GM12892 (cell line): ENCODE results near the gene ANKRD33.

Source experiments
- DNase-seq: peaks from one replicate; pipeline ENCODE4 v3.0.0; 2011; ENCODE audit not compliant: insufficient read length
- FAIRE-seq: peaks from 2 replicates; lab custom pipeline; 2011; peaks lifted over from hg19 to GRCh38; lab: Jason Lieb, UNC
- POLR2A ChIP-seq: IDR thresholded peaks from 2 replicates; pipeline ENCODE4 v1.6.1; 2011; ENCODE audit warnings: low read depth, low read length, control low read depth
- POLR2AphosphoS5 ChIP-seq: IDR thresholded peaks from 2 replicates; pipeline ENCODE4 v1.6.1; 2011; ENCODE audit warnings: low read depth, low read length, control low read depth
- TAF1 ChIP-seq: IDR thresholded peaks from 2 replicates; pipeline ENCODE4 v1.6.1; 2011; ENCODE audit warnings: low read depth, mild to moderate bottlenecking, control low read depth, low read length, borderline replicate concordance

The ANKRD33 gene

DNA sequence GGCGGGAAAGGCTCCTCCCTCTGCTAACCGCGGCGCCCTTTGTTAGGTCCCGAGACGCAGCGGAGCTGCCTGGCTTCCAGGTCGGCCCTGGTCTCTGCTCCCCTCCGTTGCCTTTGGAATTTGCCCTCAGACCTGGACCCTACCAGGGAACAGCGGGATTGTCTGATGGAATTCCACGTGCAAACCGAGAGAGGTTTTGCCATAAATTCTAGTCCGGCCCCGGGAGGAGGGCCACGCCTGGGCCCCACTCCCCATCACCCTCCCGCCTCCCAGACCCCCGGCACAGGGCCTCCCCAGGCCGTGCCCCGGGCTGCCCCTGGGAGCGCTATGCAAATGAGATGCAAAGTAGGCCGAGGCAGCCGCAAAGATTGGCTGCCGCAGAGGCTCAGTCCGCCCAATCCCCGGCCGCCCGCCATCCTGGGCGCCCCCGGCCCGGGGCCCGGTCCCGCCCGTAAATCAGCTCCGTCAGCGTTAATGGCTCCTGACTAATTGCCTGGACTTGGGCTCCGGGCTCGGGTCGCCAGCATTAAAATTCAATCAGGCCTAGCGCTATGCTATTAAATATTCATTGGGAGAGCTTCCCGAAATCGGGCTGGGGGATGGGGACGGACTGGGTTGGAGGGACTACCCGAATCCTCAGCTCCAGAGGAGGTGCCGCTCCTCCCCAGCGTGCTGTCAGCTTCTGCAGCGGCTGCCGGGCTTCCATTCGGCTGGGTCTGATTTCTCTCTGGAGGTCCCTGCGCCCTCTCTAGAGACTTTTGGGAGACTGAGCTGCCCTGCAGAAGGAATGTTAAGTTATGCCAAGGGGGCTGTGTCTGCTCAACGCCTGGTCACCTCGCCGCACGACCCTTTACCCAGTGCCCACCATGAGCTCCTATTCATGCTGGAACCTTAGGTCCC lies 23.7 kb upstream of the ANKRD33 start:
- FAIRE-seq (no peak), DNase-seq (no peak)
- TF ChIP-seq TAF1 = no peak
- no peak for TF ChIP-seq POLR2AphosphoS5
- no peak for TF ChIP-seq POLR2A

GRCh38 chr12:51864833-51865670 lies 22.9 kb upstream of the ANKRD33 start:
- FAIRE-seq = no peak
- TF ChIP-seq POLR2AphosphoS5 = no peak
- TF ChIP-seq TAF1 = no peak
- TF ChIP-seq POLR2A = no peak
- no peak for DNase-seq

- no peak for TF ChIP-seq POLR2A
- no peak for TF ChIP-seq TAF1
- no peak for TF ChIP-seq POLR2AphosphoS5
- DNase-seq (no peak), FAIRE-seq (no peak)
Observed at GRCh38 chr12:51865757-51866270, 22.1 kb upstream of the ANKRD33 start.

DNA sequence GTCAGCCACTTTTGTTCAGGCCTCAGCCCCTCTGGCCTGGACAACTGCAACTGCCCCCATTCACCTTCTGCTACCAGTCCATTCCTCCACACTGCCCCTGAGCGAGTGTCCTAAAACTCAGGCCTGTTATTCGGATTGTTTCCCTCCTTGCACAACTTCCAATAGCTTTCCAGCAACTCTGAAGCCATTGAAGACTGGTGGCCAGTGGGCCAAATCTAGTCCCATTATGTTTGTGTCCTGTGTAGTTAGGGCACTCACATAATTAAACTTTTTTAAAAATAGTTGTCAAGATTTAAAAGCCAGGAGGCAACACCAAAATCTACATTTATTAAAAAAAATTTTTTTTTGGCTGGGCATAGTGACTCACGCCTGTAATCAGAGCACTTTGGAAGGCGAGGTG lies 21.6 kb upstream of the ANKRD33 start:
- no peak for TF ChIP-seq POLR2A
- no peak for TF ChIP-seq POLR2AphosphoS5
- no peak for TF ChIP-seq TAF1
- FAIRE-seq (no peak), DNase-seq (no peak)

DNA sequence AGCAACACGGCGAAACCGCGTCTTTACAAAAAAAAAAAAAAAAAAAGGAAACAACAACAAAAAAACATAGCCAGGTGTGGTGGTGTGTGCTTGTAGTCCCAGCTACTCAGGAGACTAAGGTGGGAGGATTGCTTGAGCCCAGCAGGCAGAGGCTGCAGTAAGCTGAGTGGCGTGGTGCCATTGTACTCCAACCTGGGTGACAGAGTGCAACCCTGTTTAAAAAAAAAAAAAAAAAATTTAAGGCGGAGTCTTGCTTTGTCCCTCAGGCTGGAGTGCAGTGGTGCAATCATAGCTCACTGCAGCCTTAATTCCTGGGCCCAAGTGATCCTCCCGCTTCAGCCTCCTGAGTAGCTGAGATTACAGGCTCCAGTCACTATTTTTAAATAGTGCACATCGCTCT lies 21.1 kb upstream of the ANKRD33 start:
- FAIRE-seq = no peak
- no peak for TF ChIP-seq POLR2AphosphoS5
- no peak for TF ChIP-seq POLR2A
- no peak for TF ChIP-seq TAF1
- DNase-seq = no peak

GRCh38 chr12:51867371-51867770 lies 20.5 kb upstream of the ANKRD33 start:
- TF ChIP-seq POLR2A = no peak
- no peak for TF ChIP-seq TAF1
- TF ChIP-seq POLR2AphosphoS5 = no peak
- FAIRE-seq = no peak
- no peak for DNase-seq

GRCh38 chr12:51867796-51868428 lies 20.0 kb upstream of the ANKRD33 start:
- no peak for FAIRE-seq

GRCh38 chr12:51868821-51869495 lies 18.9 kb upstream of the ANKRD33 start:
- no peak for DNase-seq
- no peak for FAIRE-seq
- TF ChIP-seq TAF1 = no peak
- TF ChIP-seq POLR2A = no peak
- no peak for TF ChIP-seq POLR2AphosphoS5

More at GRCh38 chr12:51867796-51868428, 20.0 kb upstream of the ANKRD33 start:
- no peak for DNase-seq
- TF ChIP-seq POLR2A (no peak), TAF1 (no peak), POLR2AphosphoS5 (no peak)

- DNase-seq (no peak), FAIRE-seq (no peak)
- TF ChIP-seq POLR2AphosphoS5 (no peak), POLR2A (no peak), TAF1 (no peak)
Observed at GRCh38 chr12:51869496-51869865, 18.4 kb upstream of the ANKRD33 start.

GRCh38 chr12:51869931-51870330 lies 18.0 kb upstream of the ANKRD33 start:
- FAIRE-seq = no peak
- DNase-seq = no peak

More at GRCh38 chr12:51869931-51870330, 18.0 kb upstream of the ANKRD33 start:
- TF ChIP-seq TAF1 (no peak), POLR2A (no peak), POLR2AphosphoS5 (no peak)
